Neural progenitor cell (in vitro differentiated cells): ENCODE results near the gene SAMD4A. TPM values are rescaled to one million over a fixed set of nuclear protein-coding genes. Genes with fewer than 3 reads are reported as not detected.
A peak's percentile ranks its signal among the peaks of the same experiment; 100 is the strongest.

Source experiments
- DNase-seq: peaks from one replicate; pipeline ENCODE4 v3.0.0-alpha.2; 2016; ENCODE audit warnings: low spot score
- H2AFZ ChIP-seq: fragments of 200-600 bp; sonication (generic); replicated peaks from 2 replicates; pipeline ENCODE4 v1.6.1; 2016; ENCODE audit warnings: antibody characterized with exemption
- H3F3A ChIP-seq: fragments of 200-600 bp; sonication (generic); 2 replicates; pipeline ENCODE4 v1.6.1; 2016; ENCODE audit warnings: antibody characterized with exemption, low read depth
- H3K27ac ChIP-seq: fragments of 200-600 bp; sonication (generic); 2 replicates; pipeline ENCODE4 v1.5.1; 2016; ENCODE audit warnings: mild to moderate bottlenecking
- H3K27me3 ChIP-seq: fragments of 200-600 bp; sonication (generic); 2 replicates; pipeline ENCODE4 v1.6.1; 2016; ENCODE audit warnings: mild to moderate bottlenecking, moderate library complexity
- H3K36me3 ChIP-seq: fragments of 200-600 bp; sonication (generic); 2 replicates; pipeline ENCODE4 v1.5.1; 2016
- H3K4me1 ChIP-seq: fragments of 200-600 bp; sonication (generic); 2 replicates; pipeline ENCODE4 v1.6.1; 2016; ENCODE audit warnings: mixed run types
- H3K4me2 ChIP-seq: fragments of 200-600 bp; sonication (generic); 2 replicates; pipeline ENCODE4 v1.6.1; 2016
- H3K4me3 ChIP-seq: fragments of 200-600 bp; sonication (generic); 2 replicates; pipeline ENCODE4 v1.5.1; 2016
- H3K79me2 ChIP-seq: fragments of 200-600 bp; sonication (generic); 2 replicates; pipeline ENCODE4 v1.6.1; 2016; ENCODE audit warnings: low read depth
- H3K9ac ChIP-seq: fragments of 200-600 bp; sonication (generic); 2 replicates; pipeline ENCODE4 v1.6.1; 2016
- H3K9me3 ChIP-seq: fragments of 200-600 bp; sonication (generic); 2 replicates; pipeline ENCODE4 v1.5.1; 2016; ENCODE audit warnings: low read depth
- H4K20me1 ChIP-seq: fragments of 200-600 bp; sonication (generic); 2 replicates; pipeline ENCODE4 v1.6.1; 2016; ENCODE audit warnings: low read depth
- H3K27ac Mint-ChIP-seq: 3 replicates; pipeline ENCODE4 v1.8.0; 2021; ENCODE audit warnings: mixed read lengths
- H3K27me3 Mint-ChIP-seq: 2 replicates; pipeline ENCODE4 v1.8.0; 2022; ENCODE audit warnings: low read depth, mild to moderate bottlenecking, inconsistent platforms, moderate library complexity, mixed read lengths; ENCODE audit not compliant: insufficient read depth
- H3K36me3 Mint-ChIP-seq: 3 replicates; pipeline ENCODE4 v1.8.0; 2021; ENCODE audit warnings: mixed read lengths
- H3K4me1 Mint-ChIP-seq: 3 replicates; pipeline ENCODE4 v1.8.0; 2021; ENCODE audit warnings: mixed read lengths
- H3K4me3 Mint-ChIP-seq: 3 replicates; pipeline ENCODE4 v1.8.0; 2021; ENCODE audit warnings: mild to moderate bottlenecking, moderate library complexity, mixed read lengths
- H3K9me3 Mint-ChIP-seq: 3 replicates; pipeline ENCODE4 v1.8.0; 2020; ENCODE audit warnings: mixed read lengths
- CTCF ChIP-seq: fragments of 200-600 bp; sonication (generic); IDR thresholded peaks from 2 replicates; pipeline ENCODE4 v1.5.1; 2017; ENCODE audit warnings: antibody characterized with exemption, mild to moderate bottlenecking
- EZH2 ChIP-seq: fragments of 200-600 bp; sonication (generic); IDR thresholded peaks from 2 replicates; pipeline ENCODE4 v1.6.1; 2017; ENCODE audit warnings: antibody characterized with exemption, mild to moderate bottlenecking, moderate library complexity
- EZH2phosphoT487 ChIP-seq: fragments of 200-600 bp; sonication (generic); IDR thresholded peaks from 2 replicates; pipeline ENCODE4 v1.6.1; 2017; ENCODE audit warnings: antibody characterized with exemption
- total RNA-seq: library from RNA; depleted of rRNA; stranded (reverse); fragments of >200 nt; gene quantifications from 2 replicates; pipeline ENCODE4 v1.2.3, GENCODE V29; 2015; ENCODE audit warnings: low replicate concordance

SAMD4A gene
- total RNA-seq, 1 donor from 2014 or later: 4.3 TPM

GRCh38 chr14:54794796-54795195 lies 227.9 kb downstream of the SAMD4A start:
- H3K27ac Mint-ChIP-seq: peak overlapping the region; percentile 2
- H3K27me3 ChIP-seq: no peaks in the 10 kb centered on the region
- H3K4me3 ChIP-seq: no peak overlapping the region
- no peak for TF ChIP-seq CTCF
- no peak for TF ChIP-seq EZH2
- no peak for TF ChIP-seq EZH2phosphoT487
- no peak overlapping the region for H3K4me3 Mint-ChIP-seq
- peaks cover 32% of the 10 kb centered on the region for H3K4me1 Mint-ChIP-seq
- H2AFZ ChIP-seq: no peak overlapping the region
- DNase-seq: no peak
- H4K20me1 ChIP-seq: no peaks in the 10 kb centered on the region
- peaks cover 11% of the 10 kb centered on the region for H3K9me3 Mint-ChIP-seq
- H3K4me2 ChIP-seq: no peak overlapping the region
- H3K9ac ChIP-seq: no peak overlapping the region
- H3K27me3 Mint-ChIP-seq: peaks cover 7% of the 10 kb centered on the region
- no peaks in the 10 kb centered on the region for H3K9me3 ChIP-seq
- H3K36me3 Mint-ChIP-seq: peaks cover 4% of the 10 kb centered on the region
- H3F3A ChIP-seq: peaks cover 11% of the 10 kb centered on the region
- no peak overlapping the region for H3K27ac ChIP-seq
- no peaks in the 10 kb centered on the region for H3K79me2 ChIP-seq
- H3K36me3 ChIP-seq: no peaks in the 10 kb centered on the region
- peaks cover 23% of the 10 kb centered on the region for H3K4me1 ChIP-seq

- H3K4me3 ChIP-seq: no peak overlapping the region
- Mint-ChIP-seq H3K27ac (no peak overlapping the region), H3K27me3 (peaks cover 12% of the 10 kb centered on the region), H3K36me3 (peaks cover 4% of the 10 kb centered on the region), H3K4me1 (peaks cover 25% of the 10 kb centered on the region), H3K9me3 (peaks cover 17% of the 10 kb centered on the region), H3K4me3 (no peak overlapping the region)
- no peak for TF ChIP-seq EZH2phosphoT487
- no peak for TF ChIP-seq EZH2
- no peak for TF ChIP-seq CTCF
- H3K4me2 ChIP-seq: no peak overlapping the region
- H4K20me1 ChIP-seq: no peaks in the 10 kb centered on the region
- H3K9me3 ChIP-seq: no peaks in the 10 kb centered on the region
- H3K27ac ChIP-seq: no peak overlapping the region
- no peaks in the 10 kb centered on the region for H3K79me2 ChIP-seq
- peaks cover 9% of the 10 kb centered on the region for H3F3A ChIP-seq
- H3K27me3 ChIP-seq: no peaks in the 10 kb centered on the region
- peaks cover 21% of the 10 kb centered on the region for H3K4me1 ChIP-seq
- no peak overlapping the region for H3K9ac ChIP-seq
- no peaks in the 10 kb centered on the region for H3K36me3 ChIP-seq
- no peak overlapping the region for H2AFZ ChIP-seq
- no peak for DNase-seq
These were observed 230.0 kb downstream of the SAMD4A start for GRCh38 chr14:54796961-54797360.

GRCh38 chr14:54797556-54797955 lies 230.6 kb downstream of the SAMD4A start:
- no peaks in the 10 kb centered on the region for H4K20me1 ChIP-seq
- Mint-ChIP-seq H3K27me3 (peaks cover 14% of the 10 kb centered on the region), H3K4me3 (no peak overlapping the region), H3K9me3 (peaks cover 17% of the 10 kb centered on the region), H3K27ac (no peak overlapping the region), H3K36me3 (peaks cover 4% of the 10 kb centered on the region), H3K4me1 (peaks cover 22% of the 10 kb centered on the region)
- no peak overlapping the region for H3K4me2 ChIP-seq
- DNase-seq: no peak
- no peaks in the 10 kb centered on the region for H3K79me2 ChIP-seq
- H2AFZ ChIP-seq: peak overlapping the region; percentile 49
- no peaks in the 10 kb centered on the region for H3K9me3 ChIP-seq
- H3K4me1 ChIP-seq: peaks cover 15% of the 10 kb centered on the region
- TF ChIP-seq EZH2: no peak
- no peak for TF ChIP-seq CTCF
- TF ChIP-seq EZH2phosphoT487: no peak
- H3K27me3 ChIP-seq: no peaks in the 10 kb centered on the region
- no peak overlapping the region for H3K9ac ChIP-seq
- H3K36me3 ChIP-seq: no peaks in the 10 kb centered on the region
- H3K27ac ChIP-seq: no peak overlapping the region
- H3F3A ChIP-seq: peaks cover 3% of the 10 kb centered on the region
- no peak overlapping the region for H3K4me3 ChIP-seq
